ENCODE measurements around the gene CACNG4. TPM values are rescaled to one million over a fixed set of nuclear protein-coding genes. Genes with fewer than 3 reads are reported as not detected.

The CACNG4 gene
- total RNA-seq, 1 donor = not detected

DNA sequence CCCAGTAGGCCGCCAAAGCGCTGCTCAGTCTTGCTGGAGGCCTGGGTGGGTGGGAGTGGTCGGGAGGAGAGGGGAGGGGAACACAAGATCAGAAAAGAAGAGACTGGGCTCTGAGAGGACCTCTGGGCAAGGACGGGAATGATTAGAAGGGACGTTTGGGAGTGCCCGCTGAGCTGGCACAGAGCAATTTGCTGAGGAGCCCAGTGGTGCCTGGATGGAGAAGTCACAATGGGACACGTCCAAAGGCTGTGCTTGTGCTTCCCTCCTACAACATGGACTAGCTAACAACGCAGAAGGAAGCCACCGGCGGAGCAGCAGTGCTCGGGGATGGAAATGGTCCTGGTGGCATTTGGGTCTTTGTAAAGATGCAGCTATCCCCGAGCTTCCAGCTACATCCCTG is 45.6 kb upstream of the CACNG4 start:
- Histone ChIP-seq H3K27ac (ENCODE audit: low read depth, low read length) (no peak overlapping the region), H3K9me3 (ENCODE audit: low read depth, low read length) (no peaks in the 10 kb centered on the region), H3K4me2 (ENCODE audit: insufficient read depth, low read length) (no peak overlapping the region), H3K36me3 (ENCODE audit: insufficient read depth, low read length) (no peaks in the 10 kb centered on the region), H3K27me3 (ENCODE audit: insufficient read depth, low read length) (peaks cover 13% of the 10 kb centered on the region), H3K4me3 (ENCODE audit: insufficient read depth, low read length) (no peak overlapping the region), H2AFZ (ENCODE audit: low read length) (no peak overlapping the region), H3K4me1 (ENCODE audit: insufficient read depth, low read length) (no peaks in the 10 kb centered on the region), H4K20me1 (ENCODE audit: insufficient read depth, low read length) (no peaks in the 10 kb centered on the region), H3K79me2 (ENCODE audit: insufficient read depth, low read length) (no peaks in the 10 kb centered on the region)
- DNase-seq (ENCODE audit: insufficient read length, low spot score, missing footprints) = no peak
- TF ChIP-seq, protein P1, sequence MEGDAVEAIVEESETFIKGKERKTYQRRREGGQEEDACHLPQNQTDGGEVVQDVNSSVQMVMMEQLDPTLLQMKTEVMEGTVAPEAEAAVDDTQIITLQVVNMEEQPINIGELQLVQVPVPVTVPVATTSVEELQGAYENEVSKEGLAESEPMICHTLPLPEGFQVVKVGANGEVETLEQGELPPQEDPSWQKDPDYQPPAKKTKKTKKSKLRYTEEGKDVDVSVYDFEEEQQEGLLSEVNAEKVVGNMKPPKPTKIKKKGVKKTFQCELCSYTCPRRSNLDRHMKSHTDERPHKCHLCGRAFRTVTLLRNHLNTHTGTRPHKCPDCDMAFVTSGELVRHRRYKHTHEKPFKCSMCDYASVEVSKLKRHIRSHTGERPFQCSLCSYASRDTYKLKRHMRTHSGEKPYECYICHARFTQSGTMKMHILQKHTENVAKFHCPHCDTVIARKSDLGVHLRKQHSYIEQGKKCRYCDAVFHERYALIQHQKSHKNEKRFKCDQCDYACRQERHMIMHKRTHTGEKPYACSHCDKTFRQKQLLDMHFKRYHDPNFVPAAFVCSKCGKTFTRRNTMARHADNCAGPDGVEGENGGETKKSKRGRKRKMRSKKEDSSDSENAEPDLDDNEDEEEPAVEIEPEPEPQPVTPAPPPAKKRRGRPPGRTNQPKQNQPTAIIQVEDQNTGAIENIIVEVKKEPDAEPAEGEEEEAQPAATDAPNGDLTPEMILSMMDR (IDR thresholded peaks at IDR 0.05; ENCODE audit: extremely low read depth, low read depth, low read length) = no peak

DNA sequence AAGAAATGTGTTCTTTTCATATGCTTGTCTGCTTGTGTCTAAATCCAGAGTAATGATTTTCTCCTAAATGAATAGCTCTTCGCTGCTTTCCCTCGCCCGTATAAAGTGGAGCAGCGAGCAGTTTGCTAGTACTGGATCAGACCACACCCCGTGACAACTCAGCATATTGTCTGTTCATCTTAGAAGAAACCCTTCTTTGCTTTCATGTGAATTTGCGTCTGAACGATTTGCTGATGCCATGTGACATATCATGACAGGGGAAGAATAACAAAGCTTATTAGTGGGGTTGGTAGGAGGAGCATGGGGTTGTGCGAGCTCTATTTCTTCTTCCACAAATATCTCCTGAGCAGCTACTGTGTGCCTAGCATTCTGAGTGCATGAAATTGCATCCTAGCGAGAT is 44.1 kb upstream of the CACNG4 start:
- H3K36me3 ChIP-seq (ENCODE audit: insufficient read depth, low read length) = no peaks in the 10 kb centered on the region
- no peaks in the 10 kb centered on the region for H3K4me1 ChIP-seq (ENCODE audit: insufficient read depth, low read length)
- TF ChIP-seq, protein P1 (IDR thresholded peaks at IDR 0.05; ENCODE audit: extremely low read depth, low read depth, low read length) = no peak
- H4K20me1 ChIP-seq (ENCODE audit: insufficient read depth, low read length) = no peaks in the 10 kb centered on the region
- H3K27me3 ChIP-seq (ENCODE audit: insufficient read depth, low read length) = peaks cover 13% of the 10 kb centered on the region
- H3K27ac ChIP-seq (ENCODE audit: low read depth, low read length) = no peak overlapping the region
- no peak overlapping the region for H3K4me2 ChIP-seq (ENCODE audit: insufficient read depth, low read length)
- H3K9me3 ChIP-seq (ENCODE audit: low read depth, low read length) = no peaks in the 10 kb centered on the region
- H3K4me3 ChIP-seq (ENCODE audit: insufficient read depth, low read length) = no peak overlapping the region
- no peak overlapping the region for H2AFZ ChIP-seq (ENCODE audit: low read length)
- DNase-seq (ENCODE audit: insufficient read length, low spot score, missing footprints) = no peak
- H3K79me2 ChIP-seq (ENCODE audit: insufficient read depth, low read length) = no peaks in the 10 kb centered on the region

- Histone ChIP-seq H3K79me2 (ENCODE audit: insufficient read depth, low read length) (no peaks in the 10 kb centered on the region), H3K36me3 (ENCODE audit: insufficient read depth, low read length) (no peaks in the 10 kb centered on the region), H3K27ac (ENCODE audit: low read depth, low read length) (no peak overlapping the region), H3K4me2 (ENCODE audit: insufficient read depth, low read length) (no peak overlapping the region), H4K20me1 (ENCODE audit: insufficient read depth, low read length) (no peaks in the 10 kb centered on the region), H3K4me3 (ENCODE audit: insufficient read depth, low read length) (no peak overlapping the region), H3K9me3 (ENCODE audit: low read depth, low read length) (no peaks in the 10 kb centered on the region), H3K4me1 (ENCODE audit: insufficient read depth, low read length) (no peaks in the 10 kb centered on the region), H3K27me3 (ENCODE audit: insufficient read depth, low read length) (peaks cover 13% of the 10 kb centered on the region), H2AFZ (ENCODE audit: low read length) (no peak overlapping the region)
- DNase-seq (ENCODE audit: insufficient read length, low spot score, missing footprints) = no peak
- TF ChIP-seq, protein P1 (IDR thresholded peaks at IDR 0.05; ENCODE audit: extremely low read depth, low read depth, low read length) = no peak
Measured at GRCh38 chr17:66920950-66921349, 43.6 kb upstream of the CACNG4 start.

DNA sequence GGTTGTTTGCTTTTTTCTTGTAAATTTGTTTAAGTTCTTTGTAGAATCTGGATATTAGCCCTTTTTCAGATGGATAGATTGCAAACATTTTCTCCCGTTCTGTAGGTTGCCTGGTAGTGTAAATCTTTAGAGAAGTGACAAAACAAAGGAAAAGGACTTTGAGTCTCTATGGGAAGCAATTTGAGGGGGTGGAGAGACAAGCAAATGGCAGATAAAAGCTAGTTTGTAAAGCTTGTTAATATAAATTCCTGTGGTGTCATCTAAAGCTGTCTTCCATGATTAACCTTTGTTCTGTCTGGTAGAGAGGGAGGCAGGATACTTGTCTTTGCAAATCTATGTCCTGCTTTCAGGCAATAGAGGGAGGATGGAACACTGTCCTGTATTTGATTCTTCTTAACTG is 40.6 kb upstream of the CACNG4 start:
- DNase-seq (ENCODE audit: insufficient read length, low spot score, missing footprints) = no peak
- TF ChIP-seq, protein P1 (IDR thresholded peaks at IDR 0.05; ENCODE audit: extremely low read depth, low read depth, low read length) = no peak
- Histone ChIP-seq H3K36me3 (ENCODE audit: insufficient read depth, low read length) (no peaks in the 10 kb centered on the region), H3K9me3 (ENCODE audit: low read depth, low read length) (no peaks in the 10 kb centered on the region), H2AFZ (ENCODE audit: low read length) (no peak overlapping the region), H3K27ac (ENCODE audit: low read depth, low read length) (no peak overlapping the region), H3K4me3 (ENCODE audit: insufficient read depth, low read length) (no peak overlapping the region), H3K79me2 (ENCODE audit: insufficient read depth, low read length) (no peaks in the 10 kb centered on the region), H3K4me1 (ENCODE audit: insufficient read depth, low read length) (no peaks in the 10 kb centered on the region), H3K27me3 (ENCODE audit: insufficient read depth, low read length) (peaks cover 19% of the 10 kb centered on the region), H3K4me2 (ENCODE audit: insufficient read depth, low read length) (no peak overlapping the region), H4K20me1 (ENCODE audit: insufficient read depth, low read length) (no peaks in the 10 kb centered on the region)
